Measurements from ENCODE around the gene ACAP2.

DNA sequence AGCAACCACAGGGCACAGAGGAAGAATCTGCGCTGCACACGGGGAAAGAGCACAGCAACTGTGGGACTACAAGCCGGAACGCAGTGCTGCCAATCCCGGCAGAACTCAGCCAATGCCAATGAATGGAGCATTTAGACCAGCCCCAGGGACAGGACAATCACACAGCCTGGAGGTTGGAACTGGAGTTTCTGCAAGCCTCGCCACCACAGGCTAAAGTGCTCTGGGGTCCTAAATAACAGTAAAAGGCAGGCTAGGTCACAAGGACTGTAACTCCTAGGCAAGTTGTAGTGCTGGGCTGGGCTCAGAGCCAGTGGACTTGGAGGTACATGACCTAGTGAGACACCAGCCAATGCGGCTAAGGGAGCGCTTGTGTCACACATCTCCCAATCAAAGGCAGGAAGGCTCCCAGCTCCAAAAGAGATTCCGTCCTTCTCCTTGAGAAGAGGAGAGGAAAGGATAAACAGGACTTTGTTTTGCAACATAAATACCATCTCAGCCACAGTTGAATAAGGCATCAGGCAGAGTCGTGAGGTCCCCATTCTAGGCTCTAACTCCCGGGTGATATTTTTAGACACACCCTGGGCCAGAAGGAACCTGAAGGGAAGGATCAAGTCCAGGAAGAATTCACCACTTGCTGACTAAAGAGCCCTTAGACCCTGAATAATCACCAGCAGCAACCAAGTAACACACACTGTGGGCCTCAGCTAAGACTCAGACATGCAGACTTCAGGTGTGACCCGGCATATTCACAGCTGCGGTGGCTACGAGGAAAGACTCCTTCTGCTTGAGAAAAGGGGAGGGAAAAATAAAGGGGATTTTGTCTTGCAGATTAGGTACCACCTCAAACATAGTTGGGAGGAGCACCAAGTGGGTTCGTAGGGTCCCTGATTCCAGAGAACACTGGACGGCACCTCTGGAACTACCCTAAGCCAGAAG is 86.4 kb downstream of the ACAP2 start:
- TF ChIP-seq, protein P1, sequence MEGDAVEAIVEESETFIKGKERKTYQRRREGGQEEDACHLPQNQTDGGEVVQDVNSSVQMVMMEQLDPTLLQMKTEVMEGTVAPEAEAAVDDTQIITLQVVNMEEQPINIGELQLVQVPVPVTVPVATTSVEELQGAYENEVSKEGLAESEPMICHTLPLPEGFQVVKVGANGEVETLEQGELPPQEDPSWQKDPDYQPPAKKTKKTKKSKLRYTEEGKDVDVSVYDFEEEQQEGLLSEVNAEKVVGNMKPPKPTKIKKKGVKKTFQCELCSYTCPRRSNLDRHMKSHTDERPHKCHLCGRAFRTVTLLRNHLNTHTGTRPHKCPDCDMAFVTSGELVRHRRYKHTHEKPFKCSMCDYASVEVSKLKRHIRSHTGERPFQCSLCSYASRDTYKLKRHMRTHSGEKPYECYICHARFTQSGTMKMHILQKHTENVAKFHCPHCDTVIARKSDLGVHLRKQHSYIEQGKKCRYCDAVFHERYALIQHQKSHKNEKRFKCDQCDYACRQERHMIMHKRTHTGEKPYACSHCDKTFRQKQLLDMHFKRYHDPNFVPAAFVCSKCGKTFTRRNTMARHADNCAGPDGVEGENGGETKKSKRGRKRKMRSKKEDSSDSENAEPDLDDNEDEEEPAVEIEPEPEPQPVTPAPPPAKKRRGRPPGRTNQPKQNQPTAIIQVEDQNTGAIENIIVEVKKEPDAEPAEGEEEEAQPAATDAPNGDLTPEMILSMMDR (IDR thresholded peaks at IDR 0.05; ENCODE audit: low read depth, low read length) = no peak
- TF ChIP-seq POLR2A (IDR thresholded peaks at IDR 0.05; ENCODE audit: extremely low read depth, insufficient read length) = no peak

Data from NB4 (cell line).